Caco-2 (cell line): Measurements from ENCODE around the gene TPRG1. TPM values are rescaled to one million over a fixed set of nuclear protein-coding genes. Genes with fewer than 3 reads are reported as not detected.
A peak's percentile ranks its signal among the peaks of the same experiment; 100 is the strongest.

Experiments
- BruUV-seq: library from RNA; stranded (reverse); fragments of 400-500 nt; replicated peaks from 2 replicates; lab custom pipeline; 2021; lab: Mats Ljungman, UMichigan
- CTCF ChIA-PET: fragments of 300-600 bp; sonication (Branson Sonifier 250); formaldehyde crosslinking; loops from one replicate; lab custom pipeline; 2022; ENCODE audit warnings: antibody characterized with exemption; lab: Charles Lee
- POLR2A ChIA-PET: fragments of 300-600 bp; sonication (Branson Sonifier 250); formaldehyde crosslinking; loops from one replicate; lab custom pipeline; 2022; ENCODE audit warnings: antibody characterized with exemption; lab: Charles Lee
- DNase-seq, 2 experiments: peaks; one replicate each; pipeline versions ENCODE4 v3.0.0 to v3.0.0-alpha.2; 2020 to 2022
- H3K27me3 ChIP-seq: replicated peaks from 2 replicates; pipeline ENCODE4 v1.6.0; 2011; ENCODE audit warnings: low read length; ENCODE audit not compliant: control insufficient read depth, insufficient read depth
- H3K36me3 ChIP-seq: 2 replicates; pipeline ENCODE4 v1.5.1; 2011; ENCODE audit warnings: low read length; ENCODE audit not compliant: control insufficient read depth, insufficient read depth
- H3K4me1 ChIP-seq: fragments of 250-450 bp; sonication (Bioruptor Pico); 2 replicates; pipeline ENCODE4 v1.5.1; 2020; ENCODE audit warnings: mild to moderate bottlenecking
- H3K4me3 ChIP-seq: 2 replicates; pipeline ENCODE4 v1.5.1; 2011; ENCODE audit warnings: low read depth, mild to moderate bottlenecking, control low read depth, low read length
- H3K9me3 ChIP-seq: fragments of 250-450 bp; sonication (Bioruptor Pico); 2 replicates; pipeline ENCODE4 v1.5.1; 2020; ENCODE audit warnings: mild to moderate bottlenecking, moderate library complexity
- H3K27ac Mint-ChIP-seq: one replicate; pipeline ENCODE4 v1.8.0; 2022; ENCODE audit warnings: mixed read lengths; ENCODE audit not compliant: unreplicated experiment
- H3K27me3 Mint-ChIP-seq: one replicate; pipeline ENCODE4 v1.8.0; 2022; ENCODE audit warnings: mixed read lengths; ENCODE audit not compliant: insufficient read depth, unreplicated experiment
- H3K36me3 Mint-ChIP-seq: one replicate; pipeline ENCODE4 v1.8.0; 2022; ENCODE audit warnings: mild to moderate bottlenecking, mixed read lengths; ENCODE audit not compliant: insufficient read depth, unreplicated experiment
- H3K4me1 Mint-ChIP-seq: one replicate; pipeline ENCODE4 v1.8.0; 2022; ENCODE audit warnings: low read depth, mixed read lengths; ENCODE audit not compliant: unreplicated experiment
- H3K4me3 Mint-ChIP-seq: one replicate; pipeline ENCODE4 v1.8.0; 2022; ENCODE audit warnings: mild to moderate bottlenecking, moderate library complexity, mixed read lengths; ENCODE audit not compliant: unreplicated experiment
- H3K9me3 Mint-ChIP-seq: one replicate; pipeline ENCODE4 v1.8.0; 2022; ENCODE audit warnings: mixed read lengths; ENCODE audit not compliant: unreplicated experiment
- CTCF ChIP-seq, 2 experiments: fragments of 200-600 bp in 1 of 2; IDR thresholded peaks; 1 replicate in 1 of 2; 2 replicates in 1 of 2; pipeline versions ENCODE4 v1.5.1 to v1.8.0; 2011 to 2022; ENCODE audit warnings: antibody characterized with exemption in 1 of 2, control low read depth in 1 of 2, inconsistent platforms in 1 of 2, low read depth in 1 of 2, low read length in 1 of 2, mild to moderate bottlenecking in 1 of 2, moderate library complexity in 1 of 2; ENCODE audit not compliant: insufficient read depth in 1 of 2, severe bottlenecking in 1 of 2, unreplicated experiment in 1 of 2
- intact Hi-C: fragments of 100-400 bp; cut with micrococcal nuclease; formaldehyde crosslinking; loops from one replicate; pipeline ENCODE4 v1.10.0; 2022; ENCODE audit not compliant: unreplicated experiment
- total RNA-seq: library from RNA; stranded (reverse); gene quantifications from 2 replicates; pipeline ENCODE4 v1.2.3, GENCODE V29; 2022

Gene TPRG1
- total RNA-seq, 1 experiment from 2014 or later, result 1.5 TPM

GRCh38 chr3:189334064-189334920 is 162.5 kb downstream of the TPRG1 start:
- H3K36me3 ChIP-seq, result no peaks in the 10 kb centered on the region
- intact Hi-C loops, result no loop called here
- no peaks in the 10 kb centered on the region for H3K9me3 Mint-ChIP-seq
- no TSS peak for BruUV-seq
- POLR2A ChIA-PET, result no interaction called here
- peaks cover 14% of the 10 kb centered on the region for H3K4me1 Mint-ChIP-seq
- CTCF ChIA-PET, result no interaction called here
- H3K4me3 Mint-ChIP-seq, result no peak overlapping the region
- H3K4me3 ChIP-seq, result no peak overlapping the region
- H3K27me3 ChIP-seq, result no peaks in the 10 kb centered on the region
- H3K36me3 Mint-ChIP-seq, result peaks cover 6% of the 10 kb centered on the region
- TF ChIP-seq CTCF (IDR thresholded peaks at IDR 0.05; ENCODE audit: insufficient read depth in 1 of 2, low read depth in 1 of 2, low read length in 1 of 2, severe bottlenecking in 1 of 2, unreplicated experiment in 1 of 2), result no peak
- H3K9me3 ChIP-seq, result no peaks in the 10 kb centered on the region
- H3K4me1 ChIP-seq, result peaks cover 23% of the 10 kb centered on the region
- no peak overlapping the region for H3K27ac Mint-ChIP-seq
- no peaks in the 10 kb centered on the region for H3K27me3 Mint-ChIP-seq
- no peak for DNase-seq

- peaks cover 6% of the 10 kb centered on the region for H3K36me3 Mint-ChIP-seq
- Histone ChIP-seq H3K27me3 (no peaks in the 10 kb centered on the region), H3K9me3 (no peaks in the 10 kb centered on the region), H3K36me3 (no peaks in the 10 kb centered on the region), H3K4me3 (no peak overlapping the region), H3K4me1 (peaks cover 27% of the 10 kb centered on the region)
- ChIA-PET POLR2A (interaction anchor here (1.0 kb wide), 1 partner anchor 18 kb away, joined by 3 read pairs; no protein-coding TSS in a partner anchor), CTCF (interaction anchor here (0.6 to 1.2 kb wide), 2 partner anchors 18 to 24 kb away, joined by 5 to 6 read pairs; no protein-coding TSS in a partner anchor)
- H3K9me3 Mint-ChIP-seq, result no peaks in the 10 kb centered on the region
- intact Hi-C loops, result no loop called here
- H3K4me3 Mint-ChIP-seq, result peak overlapping the region; percentile 33
- no peaks in the 10 kb centered on the region for H3K27me3 Mint-ChIP-seq
- peak; percentile 57 to 67 for DNase-seq
- H3K27ac Mint-ChIP-seq, result peak overlapping the region; percentile 84
- H3K4me1 Mint-ChIP-seq, result peaks cover 14% of the 10 kb centered on the region
- TF ChIP-seq CTCF (IDR thresholded peaks at IDR 0.05; ENCODE audit: insufficient read depth in 1 of 2, low read depth in 1 of 2, low read length in 1 of 2, severe bottlenecking in 1 of 2, unreplicated experiment in 1 of 2), result no peak
- no TSS peak for BruUV-seq
Observed at GRCh38 chr3:189337673-189338091, 165.9 kb downstream of the TPRG1 start.

- no peak for DNase-seq
- Histone ChIP-seq H3K27me3 (no peaks in the 10 kb centered on the region), H3K9me3 (no peaks in the 10 kb centered on the region), H3K4me1 (peaks cover 27% of the 10 kb centered on the region), H3K4me3 (no peak overlapping the region), H3K36me3 (no peaks in the 10 kb centered on the region)
- no peaks in the 10 kb centered on the region for H3K27me3 Mint-ChIP-seq
- H3K27ac Mint-ChIP-seq, result peak overlapping the region; percentile 84
- peaks cover 6% of the 10 kb centered on the region for H3K36me3 Mint-ChIP-seq
- H3K4me1 Mint-ChIP-seq, result peaks cover 14% of the 10 kb centered on the region
- TF ChIP-seq CTCF (IDR thresholded peaks at IDR 0.05; ENCODE audit: insufficient read depth in 1 of 2, low read depth in 1 of 2, low read length in 1 of 2, severe bottlenecking in 1 of 2, unreplicated experiment in 1 of 2), result no peak
- intact Hi-C loops, result no loop called here
- POLR2A ChIA-PET, result interaction anchor here (0.6 to 1.0 kb wide), 2 partner anchors 9 to 17 kb away, joined by 3 read pairs; no protein-coding TSS in a partner anchor
- CTCF ChIA-PET, result interaction anchor here (0.6 to 1.2 kb wide), 2 partner anchors 17 to 23 kb away, joined by 5 to 6 read pairs; no protein-coding TSS in a partner anchor
- H3K9me3 Mint-ChIP-seq, result no peaks in the 10 kb centered on the region
- BruUV-seq, result no TSS peak
- no peak overlapping the region for H3K4me3 Mint-ChIP-seq
Observed at GRCh38 chr3:189338366-189338765, 166.6 kb downstream of the TPRG1 start.
